SK-N-SH treated with all-trans-retinoic acid at 6 μM for 48 hours (cell line): ENCODE data around the gene PRTFDC1.
A peak's percentile ranks its signal among the peaks of the same experiment; 100 is the strongest.

Experiments used
- ATAC-seq: fragments of 200-7000 bp; cut with Tn5 transposase; 3 replicates; pipeline ENCODE4 v1.9.1; 2020; ENCODE audit warnings: mild to moderate bottlenecking, moderate library complexity
- ARNTL ChIP-seq: fragments of 450-650 bp; formaldehyde crosslinking; IDR thresholded peaks from 2 replicates; pipeline ENCODE4 v1.5.0; 2020; ENCODE audit warnings: low read depth, mild to moderate bottlenecking, moderate library complexity, borderline replicate concordance
- BACH2 ChIP-seq: fragments of 250-450 bp; sonication (Bioruptor Pico); IDR thresholded peaks from 2 replicates; pipeline ENCODE4 v1.9.0; 2021; ENCODE audit warnings: mild to moderate bottlenecking, borderline replicate concordance
- GLIS3 ChIP-seq: fragments of 250-450 bp; sonication (Bioruptor Pico); IDR thresholded peaks from 2 replicates; pipeline ENCODE4 v1.5.0; 2020; ENCODE audit warnings: mild to moderate bottlenecking, moderate library complexity
- ISL1 ChIP-seq: fragments of 250-450 bp; sonication (Bioruptor Pico); IDR thresholded peaks from 2 replicates; pipeline ENCODE4 v2.1.2; 2022; ENCODE audit warnings: mild to moderate bottlenecking, moderate library complexity
- OSR1 ChIP-seq: fragments of 250-450 bp; sonication (Bioruptor Pico); IDR thresholded peaks from 2 replicates; pipeline ENCODE4 v1.8.0; 2022; ENCODE audit warnings: moderate library complexity, mild to moderate bottlenecking, inconsistent platforms
- RARB ChIP-seq: fragments of 250-450 bp; sonication (Bioruptor Pico); IDR thresholded peaks from 2 replicates; pipeline ENCODE4 v1.8.0; 2021; ENCODE audit warnings: mild to moderate bottlenecking, moderate library complexity
- SNAI2 ChIP-seq: fragments of 250-450 bp; sonication (Bioruptor Pico); IDR thresholded peaks from 2 replicates; pipeline ENCODE4 v1.5.0; 2020; ENCODE audit warnings: mild to moderate bottlenecking, moderate library complexity
- TCF4 ChIP-seq: fragments of 250-450 bp; sonication (Bioruptor Pico); IDR thresholded peaks from 2 replicates; pipeline ENCODE4 v1.8.0; 2021; ENCODE audit warnings: mild to moderate bottlenecking, moderate library complexity, borderline replicate concordance
- TOX ChIP-seq: fragments of 250-450 bp; sonication (Bioruptor Pico); IDR thresholded peaks from 2 replicates; pipeline ENCODE4 v1.8.0; 2021; ENCODE audit warnings: mild to moderate bottlenecking, moderate library complexity, borderline replicate concordance
- ZNF565 ChIP-seq: fragments of 450-650 bp; formaldehyde crosslinking; conservative IDR thresholded peaks from 2 replicates; pipeline ENCODE4 v1.5.0; 2020; ENCODE audit warnings: low read depth, mild to moderate bottlenecking, moderate library complexity
- ZNF70 ChIP-seq: fragments of 450-650 bp; formaldehyde crosslinking; IDR thresholded peaks from 2 replicates; pipeline ENCODE4 v1.5.0; 2020; ENCODE audit warnings: mild to moderate bottlenecking, moderate library complexity
- ZNF8 ChIP-seq: fragments of 450-650 bp; formaldehyde crosslinking; IDR thresholded peaks from 2 replicates; pipeline ENCODE4 v1.5.0; 2020; ENCODE audit warnings: mild to moderate bottlenecking, moderate library complexity
- TF ChIP-seq, protein P1 (sequence below): fragments of 250-450 bp; sonication (Bioruptor Pico); IDR thresholded peaks from 2 replicates; pipeline ENCODE4 v1.5.1; 2020; ENCODE audit warnings: low read depth, mild to moderate bottlenecking, moderate library complexity
- TF ChIP-seq, protein P2 (sequence below): fragments of 250-450 bp; sonication (Bioruptor Pico); IDR thresholded peaks from 2 replicates; pipeline ENCODE4 v1.8.0; 2021; ENCODE audit warnings: low read depth, mild to moderate bottlenecking, moderate library complexity, borderline replicate concordance
- TF ChIP-seq, protein P3 (sequence below): fragments of 250-450 bp; sonication (Bioruptor Pico); IDR thresholded peaks from 2 replicates; pipeline ENCODE4 v1.8.0; 2020; ENCODE audit warnings: mild to moderate bottlenecking, moderate library complexity, borderline replicate concordance
- TF ChIP-seq, protein P4 (sequence below): fragments of 250-450 bp; sonication (Bioruptor Pico); IDR thresholded peaks from 2 replicates; pipeline ENCODE4 v1.5.1; 2021; ENCODE audit warnings: mild to moderate bottlenecking, moderate library complexity

PRTFDC1 gene, protein sequence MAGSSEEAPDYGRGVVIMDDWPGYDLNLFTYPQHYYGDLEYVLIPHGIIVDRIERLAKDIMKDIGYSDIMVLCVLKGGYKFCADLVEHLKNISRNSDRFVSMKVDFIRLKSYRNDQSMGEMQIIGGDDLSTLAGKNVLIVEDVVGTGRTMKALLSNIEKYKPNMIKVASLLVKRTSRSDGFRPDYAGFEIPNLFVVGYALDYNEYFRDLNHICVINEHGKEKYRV

DNA sequence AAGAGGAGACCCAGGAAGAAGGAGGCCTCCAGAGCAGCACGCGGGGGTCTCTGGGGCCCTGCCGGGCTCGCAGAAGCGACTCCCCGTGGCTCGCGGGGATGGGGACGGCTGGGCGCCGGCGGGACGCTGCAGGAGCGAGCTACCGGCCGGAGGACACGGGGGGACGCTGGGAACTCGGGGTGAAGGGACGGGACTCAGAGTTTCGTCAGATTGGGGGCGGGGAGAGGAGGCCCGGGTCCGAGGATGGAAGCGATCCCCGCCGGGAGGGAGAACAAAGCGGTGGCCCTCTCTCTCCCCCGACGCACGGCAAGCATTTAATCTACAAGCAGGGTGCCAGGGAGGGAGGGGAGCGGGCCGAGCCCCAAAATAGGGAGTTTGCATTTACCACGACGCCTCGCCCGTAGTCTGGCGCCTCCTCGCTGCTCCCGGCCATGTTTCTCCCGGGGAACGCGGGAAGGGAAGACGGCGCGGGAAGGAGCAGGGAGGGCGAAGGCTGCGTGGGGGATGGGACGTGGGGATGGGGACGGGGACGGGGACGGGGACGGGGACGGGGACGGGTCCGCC, at the start of gene PRTFDC1:
Gene PRTFDC1 (minus strand): TSS at position 464 of the 564 bp plus-strand sequence. CDS start 31 bp downstream, at position 433.
- TF ChIP-seq TOX (CRISPR knock-in tag) (no peak), BACH2 (CRISPR knock-in tag) (no peak), ZNF565 (CRISPR knock-in tag) (no peak), SNAI2 (CRISPR knock-in tag) (no peak), ARNTL (CRISPR knock-in tag) (no peak), OSR1 (CRISPR knock-in tag) (no peak), TCF4 (CRISPR knock-in tag) (no peak), ZNF8 (CRISPR knock-in tag) (no peak), RARB (CRISPR knock-in tag) (no peak), GLIS3 (CRISPR knock-in tag) (no peak), ZNF70 (CRISPR knock-in tag) (no peak)
- TF ChIP-seq, protein P1, sequence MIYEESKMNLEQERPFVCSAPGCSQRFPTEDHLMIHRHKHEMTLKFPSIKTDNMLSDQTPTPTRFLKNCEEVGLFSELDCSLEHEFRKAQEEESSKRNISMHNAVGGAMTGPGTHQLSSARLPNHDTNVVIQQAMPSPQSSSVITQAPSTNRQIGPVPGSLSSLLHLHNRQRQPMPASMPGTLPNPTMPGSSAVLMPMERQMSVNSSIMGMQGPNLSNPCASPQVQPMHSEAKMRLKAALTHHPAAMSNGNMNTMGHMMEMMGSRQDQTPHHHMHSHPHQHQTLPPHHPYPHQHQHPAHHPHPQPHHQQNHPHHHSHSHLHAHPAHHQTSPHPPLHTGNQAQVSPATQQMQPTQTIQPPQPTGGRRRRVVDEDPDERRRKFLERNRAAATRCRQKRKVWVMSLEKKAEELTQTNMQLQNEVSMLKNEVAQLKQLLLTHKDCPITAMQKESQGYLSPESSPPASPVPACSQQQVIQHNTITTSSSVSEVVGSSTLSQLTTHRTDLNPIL, result no peak
- TF ChIP-seq, protein P2, sequence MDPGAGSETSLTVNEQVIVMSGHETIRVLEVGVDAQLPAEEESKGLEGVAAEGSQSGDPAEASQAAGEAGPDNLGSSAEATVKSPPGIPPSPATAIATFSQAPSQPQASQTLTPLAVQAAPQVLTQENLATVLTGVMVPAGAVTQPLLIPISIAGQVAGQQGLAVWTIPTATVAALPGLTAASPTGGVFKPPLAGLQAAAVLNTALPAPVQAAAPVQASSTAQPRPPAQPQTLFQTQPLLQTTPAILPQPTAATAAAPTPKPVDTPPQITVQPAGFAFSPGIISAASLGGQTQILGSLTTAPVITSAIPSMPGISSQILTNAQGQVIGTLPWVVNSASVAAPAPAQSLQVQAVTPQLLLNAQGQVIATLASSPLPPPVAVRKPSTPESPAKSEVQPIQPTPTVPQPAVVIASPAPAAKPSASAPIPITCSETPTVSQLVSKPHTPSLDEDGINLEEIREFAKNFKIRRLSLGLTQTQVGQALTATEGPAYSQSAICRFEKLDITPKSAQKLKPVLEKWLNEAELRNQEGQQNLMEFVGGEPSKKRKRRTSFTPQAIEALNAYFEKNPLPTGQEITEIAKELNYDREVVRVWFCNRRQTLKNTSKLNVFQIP (CRISPR knock-in tag), result no peak
- TF ChIP-seq, protein P3, sequence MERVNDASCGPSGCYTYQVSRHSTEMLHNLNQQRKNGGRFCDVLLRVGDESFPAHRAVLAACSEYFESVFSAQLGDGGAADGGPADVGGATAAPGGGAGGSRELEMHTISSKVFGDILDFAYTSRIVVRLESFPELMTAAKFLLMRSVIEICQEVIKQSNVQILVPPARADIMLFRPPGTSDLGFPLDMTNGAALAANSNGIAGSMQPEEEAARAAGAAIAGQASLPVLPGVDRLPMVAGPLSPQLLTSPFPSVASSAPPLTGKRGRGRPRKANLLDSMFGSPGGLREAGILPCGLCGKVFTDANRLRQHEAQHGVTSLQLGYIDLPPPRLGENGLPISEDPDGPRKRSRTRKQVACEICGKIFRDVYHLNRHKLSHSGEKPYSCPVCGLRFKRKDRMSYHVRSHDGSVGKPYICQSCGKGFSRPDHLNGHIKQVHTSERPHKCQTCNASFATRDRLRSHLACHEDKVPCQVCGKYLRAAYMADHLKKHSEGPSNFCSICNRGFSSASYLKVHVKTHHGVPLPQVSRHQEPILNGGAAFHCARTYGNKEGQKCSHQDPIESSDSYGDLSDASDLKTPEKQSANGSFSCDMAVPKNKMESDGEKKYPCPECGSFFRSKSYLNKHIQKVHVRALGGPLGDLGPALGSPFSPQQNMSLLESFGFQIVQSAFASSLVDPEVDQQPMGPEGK (CRISPR knock-in tag), result no peak
- TF ChIP-seq, protein P4, sequence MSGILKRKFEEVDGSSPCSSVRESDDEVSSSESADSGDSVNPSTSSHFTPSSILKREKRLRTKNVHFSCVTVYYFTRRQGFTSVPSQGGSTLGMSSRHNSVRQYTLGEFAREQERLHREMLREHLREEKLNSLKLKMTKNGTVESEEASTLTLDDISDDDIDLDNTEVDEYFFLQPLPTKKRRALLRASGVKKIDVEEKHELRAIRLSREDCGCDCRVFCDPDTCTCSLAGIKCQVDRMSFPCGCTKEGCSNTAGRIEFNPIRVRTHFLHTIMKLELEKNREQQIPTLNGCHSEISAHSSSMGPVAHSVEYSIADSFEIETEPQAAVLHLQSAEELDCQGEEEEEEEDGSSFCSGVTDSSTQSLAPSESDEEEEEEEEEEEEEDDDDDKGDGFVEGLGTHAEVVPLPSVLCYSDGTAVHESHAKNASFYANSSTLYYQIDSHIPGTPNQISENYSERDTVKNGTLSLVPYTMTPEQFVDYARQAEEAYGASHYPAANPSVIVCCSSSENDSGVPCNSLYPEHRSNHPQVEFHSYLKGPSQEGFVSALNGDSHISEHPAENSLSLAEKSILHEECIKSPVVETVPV (CRISPR knock-in tag), result no peak
- peak; percentile 57 for ATAC-seq

DNA sequence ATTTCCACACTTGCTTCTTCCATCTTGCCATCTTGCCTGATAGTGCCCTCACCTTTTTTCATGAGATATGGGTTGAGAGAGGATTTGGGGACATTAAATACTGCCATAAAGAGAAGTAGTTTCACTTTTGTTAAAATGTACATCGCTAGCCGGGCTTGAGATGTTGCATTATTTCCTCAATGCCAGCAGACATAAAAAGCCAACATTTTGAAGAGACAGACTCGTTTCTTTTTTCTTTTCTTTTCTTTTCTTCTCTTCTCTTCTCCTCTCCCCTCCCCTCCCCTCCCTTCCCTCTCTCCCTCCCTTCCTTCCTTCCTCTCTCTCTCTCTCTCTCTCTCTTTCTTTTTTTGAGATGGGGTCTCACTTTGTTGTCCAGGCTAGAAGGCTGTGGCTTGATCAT, 45.6 kb upstream of the PRTFDC1 start:
- ATAC-seq, result no peak

DNA sequence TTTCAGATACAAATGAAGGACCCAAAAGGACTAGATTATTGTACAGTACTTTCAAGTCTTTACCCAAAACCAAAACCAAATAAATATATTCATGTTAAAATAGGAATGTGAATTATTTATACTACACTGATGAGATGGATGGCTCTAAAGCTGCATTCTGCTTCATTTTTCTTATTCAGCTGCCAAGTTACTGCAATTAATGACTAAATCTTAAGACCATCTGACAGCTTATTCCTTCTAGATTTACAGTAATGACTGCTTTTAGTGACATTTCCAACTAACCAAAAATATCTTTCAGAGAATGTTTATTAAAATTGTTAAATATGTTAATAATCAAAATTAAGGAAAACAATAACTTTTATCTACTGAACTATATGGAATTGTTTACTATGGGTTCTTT, 42.7 kb upstream of the PRTFDC1 start:
- TF ChIP-seq, protein P4 (CRISPR knock-in tag), result no peak
- TF ChIP-seq ISL1 (peak; percentile 73), GLIS3 (CRISPR knock-in tag) (no peak), OSR1 (CRISPR knock-in tag) (no peak)
- TF ChIP-seq, protein P1, result no peak
- ATAC-seq, result no peak

More for the DNA sequence above, 45.6 kb upstream of the PRTFDC1 start:
- TF ChIP-seq, protein P4 (CRISPR knock-in tag), result no peak
- TF ChIP-seq TCF4 (CRISPR knock-in tag), result no peak
- TF ChIP-seq, protein P1, result no peak
- TF ChIP-seq GLIS3 (CRISPR knock-in tag), result no peak
- TF ChIP-seq BACH2 (CRISPR knock-in tag), result no peak
- TF ChIP-seq, all 23 proteins: peak for 0
